Esophagus squamous epithelium (tissue), 4 donors: Measurements from ENCODE around the gene NEB.

Experiments used
- CTCF ChIP-seq, 6 experiments: fragments of 450-650 bp in 4 of 6; fragments of 200-600 bp in 2 of 6; sonication (generic) in 2 of 6; IDR thresholded peaks; one replicate each; pipeline ENCODE4 v1.5.1; 2016 to 2019; ENCODE audit warnings: antibody characterized with exemption in 6 of 6, mild to moderate bottlenecking in 4 of 6, moderate library complexity in 4 of 6
- POLR2A ChIP-seq, 4 donors: fragments of 450-650 bp; IDR thresholded peaks; one replicate each; pipeline ENCODE4 v1.6.1; 2017; ENCODE audit warnings: antibody characterized with exemption in 4 of 4, mild to moderate bottlenecking in 4 of 4, moderate library complexity in 3 of 4

GRCh38 chr2:151522556-151522955 is 211.7 kb downstream of the NEB start:
- TF ChIP-seq CTCF (IDR thresholded peaks at IDR 0.05) (no peak), POLR2A (IDR thresholded peaks at IDR 0.05) (no peak)
